Right lobe of liver (tissue), 6 donors: ENCODE measurements around the gene ALCAM. TPM values are rescaled to one million over a fixed set of nuclear protein-coding genes. Genes with fewer than 3 reads are reported as not detected.

ENCODE experiments used
- ATAC-seq, 4 donors: fragments of 200-7000 bp; cut with Tn5 transposase; one replicate each; pipeline ENCODE4 v1.9.1; 2020; ENCODE audit warnings: mild to moderate bottlenecking in 4 of 4, moderate library complexity in 4 of 4
- DNase-seq, 3 donors: peaks; one replicate each; pipeline ENCODE4 v3.0.0-alpha.2; 2020
- H3K27ac ChIP-seq, 3 donors: fragments of 200-600 bp; one replicate each; pipeline ENCODE4 v1.8.0; 2022
- H3K27me3 ChIP-seq, 2 donors: fragments of 200-600 bp; one replicate each; pipeline ENCODE4 v1.8.0; 2022
- H3K36me3 ChIP-seq, 4 donors: fragments of 200-600 bp; sonication (generic) in 1 of 4; one replicate each; pipeline versions ENCODE4 v1.5.1 to v1.8.0; 2017 to 2022; ENCODE audit warnings: control low read depth in 1 of 4
- H3K4me1 ChIP-seq, 4 donors: fragments of 200-600 bp; sonication (generic) in 1 of 4; one replicate each; pipeline versions ENCODE4 v1.5.1 to v1.8.0; 2017 to 2022; ENCODE audit warnings: control low read depth in 1 of 4
- H3K4me3 ChIP-seq, 3 donors: fragments of 200-600 bp; one replicate each; pipeline ENCODE4 v1.8.0; 2022
- H3K9me3 ChIP-seq, 4 donors: fragments of 200-600 bp; sonication (generic) in 1 of 4; one replicate each; pipeline versions ENCODE4 v1.5.1 to v1.8.0; 2017 to 2022; ENCODE audit warnings: control low read depth in 1 of 4
- CTCF ChIP-seq, 4 donors: fragments of 200-600 bp in 3 of 4; fragments of 450-650 bp in 1 of 4; IDR thresholded peaks; one replicate each; pipeline versions ENCODE4 v1.5.1 to v1.8.0; 2016 to 2022; ENCODE audit warnings: antibody characterized with exemption in 4 of 4, mild to moderate bottlenecking in 2 of 4
- POLR2A ChIP-seq: fragments of 450-650 bp; IDR thresholded peaks from one replicate; pipeline ENCODE4 v1.6.1; 2017; ENCODE audit warnings: antibody characterized with exemption, mild to moderate bottlenecking
- WGBS: methylation state at CpG from one replicate; pipeline ENCODE4 v1.1.6; 2018; ENCODE audit warnings: low coverage, low lambda C conversion rate; ENCODE audit not compliant: insufficient coverage; ENCODE audit errors: missing lambda C conversion rate; 5-methylcytosine and 5-hydroxymethylcytosine counted together
- intact Hi-C, 2 donors: fragments of 100-400 bp; cut with DNase I; formaldehyde crosslinking; loops; one replicate each; pipeline versions ENCODE4 v1.11.2 to v1.14.1; 2022
- long read RNA-seq: library from polyadenylated mRNA; unstranded; transcript quantifications from one replicate; pipeline ENCODE4 v2.0.0, GENCODE V29; 2019
- total RNA-seq, 6 experiments: library from RNA; depleted of rRNA in 2 of 6; stranded (reverse); fragments of >200 nt in 2 of 6; fragmentation: NEBNext Ultra II Directional in 3 of 6; extraction: Animal tissue kit (Norgen Biotek cat#: 25700) in 3 of 6; gene quantifications; one replicate each; pipeline versions ENCODE4 v1.1.0 to v1.2.4, GENCODE V29; 2016 to 2023
- donor health status: DM: no; HTN: yes; CAD: no.
- donor health status: DM: no; HTN: no; CAD: no.
- donor health status: DM: no; HTN: no; CAD: no.
- donor health status: DM: no; HTN: yes; CAD: no.
- donor health status: DM: no; HTN: yes; CAD: no.

ALCAM gene
- 10 to 100 TPM; 21.9 to 43.4 (median 34.5) TPM for total RNA-seq
- long read RNA-seq, partial matches to known transcripts: 2 of 5 reads
- long read RNA-seq, other reads (novel, unspliced or antisense): 3 of 5 reads

- H3K27me3 ChIP-seq: no peaks in the 10 kb centered on the region
- intact Hi-C loops: loop anchor here in 1 of 2 donors (10.0 kb wide), 1 partner anchor 158 kb away; no protein-coding TSS in a partner anchor
- peaks cover 0 to 11% (median 3%) of the 10 kb centered on the region in 4 donors for H3K4me1 ChIP-seq
- 0% methylated on average over 20 of the region's 48 CpGs for WGBS
- no peaks in the 10 kb centered on the region for H3K9me3 ChIP-seq
- no peaks in the 10 kb centered on the region for H3K36me3 ChIP-seq
- DNase-seq: peak; percentile 97 to 98 (median 98)
- peak within 1 kb of the TSS; percentile 82 to 93 (median 91) for H3K27ac ChIP-seq
- peak; percentile 44 to 76 (median 52) for TF ChIP-seq CTCF (IDR thresholded peaks at IDR 0.05)
- peak; percentile 96 for TF ChIP-seq POLR2A
- peak within 1 kb of the TSS; percentile 70 to 78 (median 73) for H3K4me3 ChIP-seq
- peak; percentile 77 to 94 (median 84) for ATAC-seq
Observed at GRCh38 chr3:105366326-105367062, at the start of gene ALCAM. Gene ALCAM (plus strand): TSS chr3:105366909.

- Histone ChIP-seq H3K27me3 (no peaks in the 10 kb centered on the region), H3K27ac (no peak overlapping the region), H3K4me1 (no peaks in the 10 kb centered on the region), H3K9me3 (no peaks in the 10 kb centered on the region), H3K4me3 (no peak overlapping the region), H3K36me3 (no peaks in the 10 kb centered on the region)
- intact Hi-C loops: no loop called here
- no peak for TF ChIP-seq CTCF (IDR thresholded peaks at IDR 0.05)
- no peak for TF ChIP-seq POLR2A
- ATAC-seq (peak in 1 of 4 donors; percentile 42), DNase-seq (no peak)
- 37% methylated on average over 1 of the region's 1 CpG for WGBS
Observed at GRCh38 chr3:105317841-105318240, 48.9 kb upstream of the ALCAM start.

- ATAC-seq: no peak
- intact Hi-C loops: no loop called here
- Histone ChIP-seq H3K4me1 (no peaks in the 10 kb centered on the region), H3K36me3 (no peaks in the 10 kb centered on the region), H3K27me3 (no peaks in the 10 kb centered on the region), H3K27ac (no peak overlapping the region), H3K9me3 (no peaks in the 10 kb centered on the region), H3K4me3 (no peak overlapping the region)
- no peak for DNase-seq
- no peak for TF ChIP-seq CTCF (IDR thresholded peaks at IDR 0.05)
- TF ChIP-seq POLR2A: no peak
- 72% methylated on average over 3 of the region's 3 CpGs for WGBS
Observed at GRCh38 chr3:105322570-105323273, 44.0 kb upstream of the ALCAM start.

GRCh38 chr3:105323274-105323599 is 43.5 kb upstream of the ALCAM start:
- H3K4me1 ChIP-seq: no peaks in the 10 kb centered on the region
- 39% methylated on average over 2 of the region's 2 CpGs for whole genome bisulfite sequencing
- DNase-seq (no peak), ATAC-seq (no peak)
- intact Hi-C loops: no loop called here
- no peak overlapping the region for H3K27ac ChIP-seq
- no peaks in the 10 kb centered on the region for H3K36me3 ChIP-seq
- no peak overlapping the region for H3K4me3 ChIP-seq
- no peak for TF ChIP-seq POLR2A
- TF ChIP-seq CTCF (IDR thresholded peaks at IDR 0.05): no peak
- H3K27me3 ChIP-seq: no peaks in the 10 kb centered on the region
- H3K9me3 ChIP-seq: no peaks in the 10 kb centered on the region
